MM.1S (cell line): ENCODE data around the gene OR2G3.

Experiments
- DNase-seq: peaks from one replicate; pipeline ENCODE4 v3.0.0-alpha.2; 2015
- H2AFZ ChIP-seq: fragments of 300-600 bp; sonication (generic); 2 replicates; pipeline ENCODE4 v1.6.0; 2016; ENCODE audit warnings: antibody characterized with exemption, low read length
- H3F3A ChIP-seq: fragments of 300-600 bp; sonication (generic); 2 replicates; pipeline ENCODE4 v1.6.1; 2016; ENCODE audit warnings: mild to moderate bottlenecking, antibody characterized with exemption, low read length, moderate library complexity, mixed read lengths; ENCODE audit not compliant: insufficient read depth
- H3K27ac ChIP-seq: fragments of 300-600 bp; sonication (generic); 2 replicates; pipeline ENCODE4 v1.5.1; 2016; ENCODE audit warnings: mild to moderate bottlenecking, low read length
- H3K27me3 ChIP-seq: fragments of 300-600 bp; sonication (generic); replicated peaks from 2 replicates; pipeline ENCODE4 v1.6.0; 2016; ENCODE audit warnings: low read length; ENCODE audit not compliant: insufficient read depth
- H3K36me3 ChIP-seq: fragments of 300-600 bp; sonication (generic); replicated peaks from 2 replicates; pipeline ENCODE4 v1.6.1; 2016; ENCODE audit warnings: mild to moderate bottlenecking, low read length, mixed read lengths; ENCODE audit not compliant: insufficient read depth
- H3K4me1 ChIP-seq: fragments of 300-600 bp; sonication (generic); 2 replicates; pipeline ENCODE4 v1.6.1; 2016; ENCODE audit warnings: low read length, mixed read lengths
- H3K4me2 ChIP-seq: fragments of 300-600 bp; sonication (generic); 2 replicates; pipeline ENCODE4 v1.6.0; 2016; ENCODE audit warnings: low read depth, low read length
- H3K4me3 ChIP-seq: fragments of 300-600 bp; sonication (generic); 2 replicates; pipeline ENCODE4 v1.5.1; 2016; ENCODE audit warnings: low read length, mixed read lengths
- H3K79me2 ChIP-seq: fragments of 300-600 bp; sonication (generic); 2 replicates; pipeline ENCODE4 v1.6.1; 2016; ENCODE audit warnings: mixed run types, low read length, mixed read lengths
- H3K9ac ChIP-seq: fragments of 300-600 bp; sonication (generic); 2 replicates; pipeline ENCODE4 v1.6.1; 2016; ENCODE audit warnings: low read length, mixed read lengths
- H3K9me2 ChIP-seq: fragments of 300-600 bp; sonication (generic); replicated peaks from 2 replicates; pipeline ENCODE4 v1.6.1; 2016; ENCODE audit warnings: mild to moderate bottlenecking, low read length, mixed read lengths; ENCODE audit not compliant: insufficient read depth
- H3K9me3 ChIP-seq: fragments of 300-600 bp; sonication (generic); replicated peaks from 2 replicates; pipeline ENCODE4 v1.6.1; 2016; ENCODE audit warnings: mild to moderate bottlenecking, low read length, mixed read lengths; ENCODE audit not compliant: insufficient read depth
- H4K20me1 ChIP-seq: fragments of 300-600 bp; sonication (generic); 2 replicates; pipeline ENCODE4 v1.6.1; 2016; ENCODE audit warnings: mild to moderate bottlenecking, low read length, moderate library complexity, mixed read lengths; ENCODE audit not compliant: insufficient read depth
- CTCF ChIP-seq: fragments of 300-600 bp; sonication (generic); IDR thresholded peaks from 2 replicates; pipeline ENCODE4 v1.5.1; 2016; ENCODE audit warnings: antibody characterized with exemption, low read length, mixed read lengths
- EZH2 ChIP-seq: fragments of 300-600 bp; sonication (generic); optimal IDR thresholded peaks from 2 replicates; pipeline ENCODE3; 2017; ENCODE audit warnings: low read depth, mild to moderate bottlenecking, antibody characterized with exemption, low read length, mixed read lengths
- EZH2phosphoT487 ChIP-seq: fragments of 300-600 bp; sonication (generic); IDR thresholded peaks from 2 replicates; pipeline ENCODE4 v1.6.1; 2018; ENCODE audit warnings: antibody characterized with exemption, low read length

Gene OR2G3

GRCh38 chr1:247576514-247576913 lies 28.9 kb upstream of the OR2G3 start:
- Histone ChIP-seq H3K4me3 (no peak overlapping the region), H3K4me1 (no peaks in the 10 kb centered on the region), H3F3A (no peaks in the 10 kb centered on the region), H3K27ac (no peak overlapping the region), H3K9me3 (no peaks in the 10 kb centered on the region), H4K20me1 (no peaks in the 10 kb centered on the region), H3K9me2 (no peaks in the 10 kb centered on the region), H3K4me2 (no peak overlapping the region), H3K9ac (no peak overlapping the region), H2AFZ (no peak overlapping the region), H3K36me3 (no peaks in the 10 kb centered on the region), H3K79me2 (no peaks in the 10 kb centered on the region), H3K27me3 (no peaks in the 10 kb centered on the region)
- DNase-seq = peak; percentile 45
- TF ChIP-seq EZH2 (no peak), CTCF (peak; percentile 56)

GRCh38 chr1:247578946-247579460 lies 26.4 kb upstream of the OR2G3 start:
- H3K9me2 ChIP-seq = no peaks in the 10 kb centered on the region
- no peaks in the 10 kb centered on the region for H3K4me1 ChIP-seq
- H3K79me2 ChIP-seq = no peaks in the 10 kb centered on the region
- H4K20me1 ChIP-seq = no peaks in the 10 kb centered on the region
- no peak overlapping the region for H2AFZ ChIP-seq
- H3K4me3 ChIP-seq = no peak overlapping the region
- H3K9me3 ChIP-seq = no peaks in the 10 kb centered on the region
- no peak for TF ChIP-seq EZH2phosphoT487
- no peak for TF ChIP-seq EZH2
- TF ChIP-seq CTCF = no peak
- no peak for DNase-seq
- no peaks in the 10 kb centered on the region for H3K36me3 ChIP-seq
- no peak overlapping the region for H3K9ac ChIP-seq
- no peaks in the 10 kb centered on the region for H3F3A ChIP-seq
- H3K4me2 ChIP-seq = no peak overlapping the region
- H3K27ac ChIP-seq = no peak overlapping the region
- no peaks in the 10 kb centered on the region for H3K27me3 ChIP-seq

- H3K4me2 ChIP-seq = no peak within 1 kb of the TSS
- H3K9ac ChIP-seq = no peak within 1 kb of the TSS
- H3K4me3 ChIP-seq = no peak within 1 kb of the TSS
- H3K9me3 ChIP-seq = no peaks in the 10 kb centered on the region
- no peak for DNase-seq
- H3F3A ChIP-seq = no peaks in the 10 kb centered on the region
- TF ChIP-seq EZH2 (no peak), EZH2phosphoT487 (no peak), CTCF (no peak)
- H3K4me1 ChIP-seq = no peaks in the 10 kb centered on the region
- H2AFZ ChIP-seq = no peak within 1 kb of the TSS
- H3K36me3 ChIP-seq = no peaks in the 10 kb centered on the region
- no peaks in the 10 kb centered on the region for H4K20me1 ChIP-seq
- no peaks in the 10 kb centered on the region for H3K27me3 ChIP-seq
- no peaks in the 10 kb centered on the region for H3K9me2 ChIP-seq
- no peak within 1 kb of the TSS for H3K27ac ChIP-seq
- no peaks in the 10 kb centered on the region for H3K79me2 ChIP-seq
Observed at GRCh38 chr1:247588060-247588459, 17.3 kb upstream of the OR2G3 start, which contains the start of gene OR2G2. Gene OR2G2, plus strand, starts transcription at chr1:247588360. Its CDS starts 0 bp downstream, at chr1:247588360.
